CMK (cell line): Measurements from ENCODE around the gene AMMECR1.

ENCODE experiments used
- DNase-seq: peaks from one replicate; pipeline ENCODE4 v3.0.0-alpha.2; 2010; ENCODE audit warnings: low read depth

Gene AMMECR1

DNA sequence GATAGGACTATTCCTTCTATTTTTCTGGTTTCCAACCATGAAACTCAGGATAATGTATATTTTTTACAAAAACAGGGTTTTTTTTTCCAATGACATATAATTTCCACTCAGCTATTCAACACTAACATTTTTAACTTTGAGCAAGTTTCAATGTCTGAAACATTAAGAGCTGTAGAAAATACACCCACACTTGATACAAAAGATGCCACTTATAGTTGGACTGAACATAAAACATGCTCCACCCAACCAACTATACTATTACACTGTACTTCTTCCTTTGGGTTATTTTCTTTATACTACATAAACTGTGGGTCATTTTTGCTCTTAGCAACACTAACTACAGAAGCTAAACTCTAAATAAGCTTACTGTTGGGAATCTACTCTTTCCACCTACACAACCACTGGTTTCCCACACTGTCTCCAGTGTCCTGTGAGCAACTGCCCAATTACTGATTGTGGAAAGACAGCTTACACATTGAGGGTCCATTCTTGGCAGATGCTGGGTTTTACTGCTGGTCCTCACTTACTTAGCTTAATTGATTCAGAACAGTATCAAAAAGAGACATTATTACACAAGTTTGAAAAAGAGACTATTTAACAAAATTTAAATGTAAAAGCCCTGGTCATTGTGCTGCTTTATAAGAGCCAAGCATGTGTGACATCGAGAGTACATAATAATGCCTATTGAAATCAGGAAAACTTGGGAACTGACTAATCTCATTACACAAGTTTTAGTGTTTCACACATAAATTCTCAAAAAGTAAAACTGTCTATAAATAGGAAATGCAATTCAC lies 6.3 kb downstream of the AMMECR1 start:
- no peak for DNase-seq

DNA sequence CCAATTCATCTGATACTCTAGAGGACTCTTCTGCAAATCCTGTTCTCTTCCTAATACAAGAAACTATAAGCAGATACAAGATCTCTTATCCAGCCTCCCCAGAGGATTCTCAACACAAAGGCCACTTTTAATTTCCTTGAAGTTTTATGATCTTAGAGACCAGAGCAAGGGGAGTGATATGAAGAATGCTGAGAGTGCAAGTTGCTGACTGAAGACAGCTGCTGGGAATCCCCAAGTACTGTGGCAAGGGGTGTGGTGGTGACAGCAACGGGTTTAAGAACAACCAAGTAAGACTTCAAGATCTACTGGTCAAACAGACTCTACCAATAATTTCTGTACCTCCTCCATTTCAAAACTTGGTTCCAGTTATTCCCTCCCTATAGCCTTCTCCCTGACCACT lies 7.0 kb downstream of the AMMECR1 start:
- DNase-seq, result no peak

- DNase-seq, result no peak
Observed at GRCh38 chrX:110310000-110310790, 7.7 kb downstream of the AMMECR1 start.

GRCh38 chrX:110308220-110308619 lies 9.7 kb downstream of the AMMECR1 start:
- DNase-seq, result no peak

DNA sequence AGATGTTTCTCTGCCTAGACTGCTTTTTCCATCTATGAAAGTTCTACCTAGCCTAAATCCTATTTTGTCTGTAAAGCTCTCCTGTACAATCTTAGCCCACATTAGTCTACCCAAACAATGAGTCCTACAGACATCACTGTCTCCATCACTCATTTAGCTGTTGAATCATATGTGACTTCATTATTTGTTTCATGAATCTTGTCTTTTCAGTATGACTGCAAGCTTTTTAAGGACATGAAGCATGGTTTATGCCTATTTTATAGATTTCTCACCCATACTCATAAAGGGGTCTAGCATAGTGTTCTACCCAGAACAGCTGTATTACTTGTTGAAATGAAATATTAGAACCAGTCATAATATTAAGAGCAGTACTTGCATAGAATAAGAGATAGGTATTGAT lies 13.0 kb downstream of the AMMECR1 start:
- DNase-seq, result no peak

- DNase-seq, result no peak
Observed at GRCh38 chrX:110304371-110304770, 13.5 kb downstream of the AMMECR1 start.

- DNase-seq, result no peak
Observed at GRCh38 chrX:110302975-110303374, 14.9 kb downstream of the AMMECR1 start.

DNA sequence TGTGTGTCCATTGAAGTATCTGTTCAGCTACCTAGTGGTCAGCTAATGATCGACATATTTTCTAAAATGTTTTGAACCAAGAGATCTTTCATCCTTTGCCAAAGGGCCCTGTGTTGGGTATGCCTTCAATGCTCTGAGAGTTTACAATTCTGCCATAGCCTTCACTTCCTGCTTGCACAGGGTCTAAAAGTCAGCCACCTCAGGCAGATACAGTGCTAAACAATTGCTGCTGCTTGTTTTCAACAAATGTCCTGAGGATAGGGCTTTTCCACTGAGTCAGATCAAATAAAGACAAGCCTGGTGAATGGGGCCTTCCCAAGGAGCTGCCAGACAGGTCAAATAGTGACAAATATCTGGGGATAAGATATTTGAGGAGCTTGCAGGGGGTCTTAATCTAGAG lies 16.7 kb downstream of the AMMECR1 start:
- DNase-seq, result no peak

DNA sequence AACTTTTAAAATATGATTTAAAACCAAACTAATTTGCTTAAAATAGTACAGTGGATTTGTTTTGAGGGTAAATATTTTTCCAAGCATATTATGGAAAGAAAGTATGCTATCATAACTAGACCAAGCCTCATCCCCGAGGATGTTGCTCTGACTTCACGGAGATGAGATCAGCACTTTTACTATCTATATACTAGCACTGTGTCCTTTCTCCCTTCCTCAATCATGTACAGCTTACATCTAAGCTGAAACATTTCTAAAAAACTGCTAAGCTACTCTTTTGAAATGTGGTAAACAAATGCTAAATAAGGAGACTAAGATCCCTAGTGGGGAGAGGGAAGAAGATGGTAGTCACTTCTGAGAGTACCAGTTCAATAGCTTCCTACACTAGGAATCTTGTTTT lies 23.8 kb downstream of the AMMECR1 start:
- no peak for DNase-seq

DNA sequence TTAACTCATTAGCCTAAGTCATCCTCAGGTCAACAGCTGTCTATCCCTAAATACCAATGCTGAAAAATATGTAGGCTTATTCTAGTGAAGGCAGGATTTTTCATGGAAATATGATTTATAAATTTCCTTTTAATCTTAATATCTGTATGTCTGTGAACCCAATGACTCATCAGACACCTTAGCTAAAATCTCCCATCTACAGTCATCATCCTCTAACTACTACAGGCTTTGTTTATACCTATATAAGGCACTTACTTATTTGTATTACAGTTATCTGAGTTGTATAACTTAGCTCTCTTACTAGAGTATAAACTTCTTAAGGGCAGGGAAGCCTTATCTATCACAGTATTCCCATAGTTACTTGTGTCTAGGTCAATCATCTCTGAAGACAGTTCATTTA lies 24.2 kb downstream of the AMMECR1 start:
- no peak for DNase-seq

DNA sequence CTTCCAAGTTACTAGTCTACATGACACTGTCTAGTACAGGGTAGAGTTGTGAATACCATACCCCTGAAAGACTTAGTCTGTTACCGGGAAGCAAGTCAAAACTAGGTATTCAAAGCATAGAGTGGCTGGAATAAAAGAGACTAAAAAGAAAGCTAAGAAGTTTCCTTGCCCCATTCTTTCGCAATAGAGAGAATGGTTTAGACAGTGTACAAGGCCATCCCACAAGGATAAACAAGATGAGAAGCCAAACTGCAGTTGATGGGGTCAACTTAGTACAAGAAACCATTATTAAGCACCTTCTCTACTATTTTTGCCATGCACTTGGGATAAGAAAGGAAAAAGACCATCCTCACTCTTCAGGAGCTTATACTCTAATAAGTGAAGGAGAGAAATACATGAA lies 30.3 kb downstream of the AMMECR1 start:
- no peak for DNase-seq

DNA sequence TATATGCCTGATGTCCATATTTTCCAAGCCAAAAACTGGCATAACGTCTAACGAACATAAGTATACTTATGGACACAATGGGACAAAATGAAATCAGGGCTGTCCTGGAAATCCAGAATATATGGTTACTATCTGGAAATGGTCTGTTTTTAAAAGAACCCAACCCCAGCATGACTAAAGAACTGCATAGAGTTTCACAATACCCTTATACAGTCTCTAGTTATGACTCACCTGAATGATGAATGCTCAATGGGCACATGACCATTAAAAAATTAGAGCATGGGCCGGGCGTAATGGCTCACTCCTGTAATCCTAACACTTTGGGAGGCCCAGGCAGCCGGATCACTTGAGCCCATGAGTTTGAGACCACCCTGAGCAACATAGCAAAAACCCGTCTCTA lies 31.8 kb downstream of the AMMECR1 start:
- DNase-seq, result no peak

GRCh38 chrX:110284159-110284558 lies 33.7 kb downstream of the AMMECR1 start:
- no peak for DNase-seq

- DNase-seq, result no peak
Observed at GRCh38 chrX:110282922-110283321, 35.0 kb downstream of the AMMECR1 start.

GRCh38 chrX:110281377-110281776 lies 36.5 kb downstream of the AMMECR1 start:
- no peak for DNase-seq

DNA sequence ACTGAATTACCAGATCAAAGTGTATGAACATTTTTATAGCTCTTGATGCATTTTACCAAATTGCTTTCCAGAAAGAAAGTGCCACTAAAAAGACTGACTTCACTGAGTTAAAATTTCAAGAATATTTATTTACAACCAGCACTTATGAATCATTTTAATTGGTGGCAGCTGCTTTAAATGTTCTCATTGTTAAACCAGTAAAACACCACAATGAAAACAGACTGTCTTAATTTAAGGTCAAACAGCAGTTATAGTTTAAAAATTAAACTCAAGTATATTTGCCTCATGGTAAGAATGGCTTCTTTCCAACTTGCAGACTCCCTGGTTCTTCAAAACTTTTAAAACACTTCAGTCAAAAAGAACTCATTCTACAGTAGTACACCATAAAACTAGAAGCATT lies 36.9 kb downstream of the AMMECR1 start:
- no peak for DNase-seq

DNA sequence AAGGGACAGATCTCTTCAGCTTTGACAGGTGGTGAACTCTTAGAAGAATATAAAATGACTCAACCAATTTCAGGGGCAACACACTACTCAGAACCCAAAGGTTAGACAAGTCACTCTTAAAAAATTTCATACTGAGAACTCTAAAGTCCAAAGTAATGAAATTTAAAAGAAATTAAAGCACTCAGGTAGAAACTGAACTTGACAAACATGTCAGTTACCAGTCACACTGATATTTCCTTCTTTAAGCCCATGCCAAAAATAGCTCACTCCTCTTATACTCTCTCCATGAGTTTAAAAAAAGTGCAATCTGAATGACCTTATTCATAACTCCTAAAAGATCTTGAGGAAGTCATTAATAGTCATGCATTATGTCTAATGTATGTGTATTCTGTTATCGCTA lies 40.3 kb downstream of the AMMECR1 start:
- no peak for DNase-seq

DNA sequence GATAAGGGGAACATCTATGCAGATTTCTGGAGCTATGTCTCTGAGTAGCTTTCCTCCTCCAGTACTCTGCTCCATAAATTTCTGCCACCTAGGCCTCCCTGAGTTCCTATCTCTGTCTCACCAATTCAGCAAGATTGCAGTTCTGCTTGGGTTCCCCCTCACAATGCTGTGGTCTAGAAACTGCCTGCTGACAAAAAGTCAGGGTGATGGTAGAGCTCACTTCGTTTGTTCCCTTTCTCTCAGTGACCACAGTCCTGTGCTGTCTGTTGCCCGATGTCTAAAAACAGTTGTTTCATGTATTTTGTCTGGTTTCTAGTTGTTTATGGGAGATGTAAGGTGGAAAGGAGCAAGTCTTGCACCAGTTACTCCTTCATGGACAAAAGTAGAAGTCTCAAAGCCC lies 41.1 kb downstream of the AMMECR1 start:
- no peak for DNase-seq

GRCh38 chrX:110268886-110269285 lies 49.0 kb downstream of the AMMECR1 start:
- DNase-seq, result no peak

- no peak for DNase-seq
Observed at GRCh38 chrX:110268395-110268794, 49.5 kb downstream of the AMMECR1 start.

DNA sequence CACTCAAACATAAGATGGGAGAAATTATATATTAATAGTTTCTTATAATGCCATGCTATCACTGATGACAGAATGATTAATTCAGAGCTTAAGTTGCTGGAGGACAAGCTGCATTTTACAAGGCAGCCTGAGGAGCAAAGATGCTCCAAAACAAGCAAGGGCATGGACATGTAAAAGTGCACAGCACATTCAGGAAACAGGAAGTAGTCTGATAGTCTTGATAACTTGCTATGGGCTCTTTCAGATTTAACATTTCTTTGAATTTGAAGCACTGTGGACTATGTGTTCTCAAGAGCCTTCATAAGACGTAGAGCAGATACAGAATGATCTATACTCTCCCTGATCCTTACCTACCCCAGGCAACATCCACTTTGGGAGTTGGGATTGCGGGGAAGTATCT lies 50.0 kb downstream of the AMMECR1 start:
- DNase-seq, result peak; percentile 21

GRCh38 chrX:110265661-110266060 lies 52.2 kb downstream of the AMMECR1 start:
- no peak for DNase-seq

- no peak for DNase-seq
Observed at GRCh38 chrX:110259117-110259516, 58.8 kb downstream of the AMMECR1 start.

GRCh38 chrX:110258552-110258951 lies 59.3 kb downstream of the AMMECR1 start:
- no peak for DNase-seq
